ENCODE measurements around the gene PRSS12. TPM values are rescaled to one million over a fixed set of nuclear protein-coding genes. Genes with fewer than 3 reads are reported as not detected.

Gene PRSS12
- polyA plus RNA-seq, 3 donors = not detected

DNA sequence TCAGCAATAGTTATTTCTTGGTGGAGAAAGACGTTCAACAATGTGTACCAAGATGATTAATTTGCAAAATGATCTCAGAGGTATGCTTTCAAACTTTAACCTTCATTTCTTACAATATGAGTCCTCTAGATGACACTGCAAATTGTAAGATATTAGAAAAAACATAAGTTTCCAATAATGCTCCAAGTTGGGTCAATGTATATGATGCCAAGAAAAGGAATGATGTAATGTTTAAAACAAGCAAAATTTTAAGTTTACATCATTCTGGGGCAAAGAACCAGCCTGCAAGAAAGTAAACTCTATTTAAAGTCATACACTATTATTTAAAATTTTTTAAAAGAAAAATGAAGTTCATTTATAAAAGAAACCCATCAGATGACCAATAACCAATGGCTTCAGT, 56.1 kb downstream of the PRSS12 start:
- H3K4me1 ChIP-seq (ENCODE audit: control insufficient read depth in 1 of 2, insufficient read depth in 2 of 2, low read length in 2 of 2) = no peaks in the 10 kb centered on the region
- H4K20me1 ChIP-seq (ENCODE audit: insufficient read depth, low read length) = no peaks in the 10 kb centered on the region
- TF ChIP-seq CTCF (IDR thresholded peaks at IDR 0.05) = no peak
- H3K79me2 ChIP-seq (ENCODE audit: insufficient read depth, low read length) = no peaks in the 10 kb centered on the region
- H3K9me3 Mint-ChIP-seq = no peaks in the 10 kb centered on the region
- no peak overlapping the region for H3K4me2 ChIP-seq (replicated peaks; ENCODE audit: extremely low read depth, low read length, poor library complexity, severe bottlenecking)
- H3K4me3 Mint-ChIP-seq = no peak overlapping the region
- no peak overlapping the region for H3K27ac Mint-ChIP-seq
- H3K27ac ChIP-seq (ENCODE audit: low read depth in 1 of 2, low read length in 2 of 2) = no peak overlapping the region
- H3K27me3 Mint-ChIP-seq (ENCODE audit: low read depth in 3 of 3) = peaks cover 0 to 2% (median 2%) of the 10 kb centered on the region in 3 donors
- intact Hi-C loops (cut with micrococcal nuclease) = no loop called here
- WGBS (ENCODE audit: insufficient coverage) = no CpG with 5 or more reads among the region's 1 CpG
- H3K36me3 ChIP-seq (replicated peaks in 1 of 2; ENCODE audit: control insufficient read depth in 1 of 2, insufficient read depth in 2 of 2, low read length in 2 of 2) = no peaks in the 10 kb centered on the region
- no peak overlapping the region for H3K4me3 ChIP-seq (replicated peaks in 1 of 3; ENCODE audit: low read depth in 2 of 3, low read length in 3 of 3)
- H3K9me3 ChIP-seq (replicated peaks in 1 of 2; ENCODE audit: control insufficient read depth in 1 of 2, insufficient read depth in 1 of 2, low read length in 2 of 2) = no peaks in the 10 kb centered on the region
- no peaks in the 10 kb centered on the region for H3K4me1 Mint-ChIP-seq
- no peak overlapping the region for H3K9ac ChIP-seq (ENCODE audit: insufficient read depth, low read length, poor library complexity, severe bottlenecking)
- no peak for DNase-seq
- no peak overlapping the region for H2AFZ ChIP-seq (ENCODE audit: insufficient read depth, low read depth, low read length, poor library complexity, severe bottlenecking)
- H3K36me3 Mint-ChIP-seq = no peaks in the 10 kb centered on the region
- no peaks in the 10 kb centered on the region for H3K27me3 ChIP-seq (ENCODE audit: control insufficient read depth in 2 of 2, insufficient read depth in 2 of 2, low read length in 2 of 2)

DNA sequence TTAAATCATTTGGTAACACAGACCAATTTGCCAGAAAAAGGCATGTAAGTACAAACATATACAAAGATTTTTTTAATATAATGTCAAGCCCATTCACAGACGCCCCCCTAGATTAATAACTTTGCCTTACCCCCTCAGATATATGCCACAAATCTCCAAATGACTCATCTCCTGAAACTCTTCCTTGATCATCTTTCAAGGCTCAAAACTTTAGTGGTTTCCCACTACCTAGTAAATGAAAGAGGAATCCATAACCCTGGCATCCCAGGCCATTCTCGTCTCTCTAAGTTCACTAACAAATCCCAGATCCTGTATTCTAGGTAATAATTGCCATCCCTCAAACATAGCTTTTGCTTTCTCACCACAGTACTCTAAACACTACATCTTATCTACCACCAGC, 61.9 kb downstream of the PRSS12 start:
- Histone ChIP-seq H3K4me1 (ENCODE audit: control insufficient read depth in 1 of 2, insufficient read depth in 2 of 2, low read length in 2 of 2) (no peaks in the 10 kb centered on the region), H4K20me1 (ENCODE audit: insufficient read depth, low read length) (no peaks in the 10 kb centered on the region), H3K9ac (ENCODE audit: insufficient read depth, low read length, poor library complexity, severe bottlenecking) (no peak overlapping the region), H3K27me3 (ENCODE audit: control insufficient read depth in 2 of 2, insufficient read depth in 2 of 2, low read length in 2 of 2) (no peaks in the 10 kb centered on the region), H3K27ac (ENCODE audit: low read depth in 1 of 2, low read length in 2 of 2) (no peak overlapping the region), H3K79me2 (ENCODE audit: insufficient read depth, low read length) (no peaks in the 10 kb centered on the region), H3K36me3 (replicated peaks in 1 of 2; ENCODE audit: control insufficient read depth in 1 of 2, insufficient read depth in 2 of 2, low read length in 2 of 2) (no peaks in the 10 kb centered on the region), H2AFZ (ENCODE audit: insufficient read depth, low read depth, low read length, poor library complexity, severe bottlenecking) (no peak overlapping the region), H3K4me3 (replicated peaks in 1 of 3; ENCODE audit: low read depth in 2 of 3, low read length in 3 of 3) (no peak overlapping the region), H3K9me3 (replicated peaks in 1 of 2; ENCODE audit: control insufficient read depth in 1 of 2, insufficient read depth in 1 of 2, low read length in 2 of 2) (no peaks in the 10 kb centered on the region), H3K4me2 (replicated peaks; ENCODE audit: extremely low read depth, low read length, poor library complexity, severe bottlenecking) (no peak overlapping the region)
- H3K27me3 Mint-ChIP-seq (ENCODE audit: low read depth in 3 of 3) = peaks cover 0 to 2% (median 1%) of the 10 kb centered on the region in 3 donors
- no peaks in the 10 kb centered on the region for H3K36me3 Mint-ChIP-seq
- no peaks in the 10 kb centered on the region for H3K4me1 Mint-ChIP-seq
- DNase-seq = no peak
- no peak overlapping the region for H3K4me3 Mint-ChIP-seq
- TF ChIP-seq CTCF (IDR thresholded peaks at IDR 0.05) = no peak
- peak overlapping the region in 1 of 7 donors; percentile 12 for H3K27ac Mint-ChIP-seq
- intact Hi-C loops (cut with micrococcal nuclease) = no loop called here
- WGBS (ENCODE audit: insufficient coverage) = 88% methylated on average over 2 of the region's 2 CpGs
- no peaks in the 10 kb centered on the region for H3K9me3 Mint-ChIP-seq
